NCI-H2171 treated with DMSO at 0.1 percent for 48 hours (cell line): ENCODE data around the gene UBR4.

Experiments used
- DNase-seq: peaks from one replicate; lab custom pipeline; 2025; lab: John Stamatoyannopoulos, UW

Gene UBR4

DNA sequence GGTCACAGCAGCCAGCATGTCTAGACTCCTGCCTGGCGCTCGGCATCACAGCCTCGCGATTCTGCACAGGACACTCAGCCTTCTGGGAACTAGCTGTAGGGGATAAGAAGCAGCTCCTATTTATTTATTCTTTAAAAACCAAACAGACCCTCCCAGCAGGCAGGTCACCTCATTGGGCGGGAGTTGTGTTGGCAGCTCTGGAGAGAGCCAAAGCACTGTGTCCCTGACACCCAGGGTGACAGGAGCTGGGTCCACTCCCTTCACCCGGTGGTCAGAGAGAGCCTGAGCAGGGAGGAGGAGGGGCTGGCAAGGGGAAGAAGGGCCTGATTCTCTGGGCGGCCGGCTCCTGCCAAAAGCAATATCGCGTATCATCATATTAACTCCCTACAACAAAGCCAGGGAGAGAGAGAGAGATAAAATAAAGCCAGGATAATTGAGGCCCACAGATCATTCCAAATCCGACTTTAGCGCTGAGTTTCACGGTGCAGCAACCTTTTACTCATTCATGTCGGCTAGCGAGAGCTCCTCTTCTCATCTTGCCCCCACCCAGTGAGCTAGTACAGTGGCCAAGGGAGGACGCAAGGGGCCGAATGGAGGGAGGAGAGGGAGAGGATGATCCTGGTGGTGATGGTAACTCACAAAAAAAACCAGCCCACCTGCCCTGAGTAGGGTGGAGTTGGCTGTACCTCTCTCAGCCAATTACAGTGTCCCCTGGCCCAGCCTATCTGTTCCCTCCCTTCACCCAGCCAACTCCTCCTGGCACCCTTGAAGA is 173.8 kb downstream of the UBR4 start:
- no peak for DNase-seq

DNA sequence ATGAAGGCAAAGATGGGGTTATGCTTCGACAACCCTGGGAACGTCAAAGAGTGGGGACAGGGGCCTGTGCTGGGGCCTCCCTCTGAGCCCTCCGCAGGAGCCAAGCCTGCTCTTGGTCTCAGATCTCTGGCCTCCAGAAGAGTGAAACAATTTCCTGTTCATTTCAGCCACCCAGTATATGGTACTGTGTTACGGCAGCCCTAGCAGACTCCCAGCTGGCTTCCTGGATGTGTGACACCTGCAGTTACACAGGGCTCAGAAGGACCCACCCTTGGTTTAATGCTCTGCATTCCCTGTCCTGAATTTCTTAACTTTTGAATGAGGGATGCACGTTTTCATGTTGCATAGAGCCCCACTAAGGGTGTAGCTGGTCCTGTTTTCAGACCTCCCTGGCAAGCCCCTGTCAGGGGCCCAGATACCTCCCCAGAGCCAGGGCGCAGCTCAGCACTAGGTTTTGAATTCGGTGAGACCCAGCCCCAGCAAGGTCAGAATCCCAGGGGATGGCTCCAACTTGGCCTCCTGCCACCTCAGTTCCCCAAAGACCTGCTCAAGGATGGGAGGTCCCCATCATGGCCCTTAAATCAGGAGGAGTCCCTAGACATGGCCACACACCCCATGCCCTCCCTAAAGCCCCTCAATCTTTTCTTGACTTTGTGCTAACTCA is 174.6 kb downstream of the UBR4 start:
- no peak for DNase-seq

DNA sequence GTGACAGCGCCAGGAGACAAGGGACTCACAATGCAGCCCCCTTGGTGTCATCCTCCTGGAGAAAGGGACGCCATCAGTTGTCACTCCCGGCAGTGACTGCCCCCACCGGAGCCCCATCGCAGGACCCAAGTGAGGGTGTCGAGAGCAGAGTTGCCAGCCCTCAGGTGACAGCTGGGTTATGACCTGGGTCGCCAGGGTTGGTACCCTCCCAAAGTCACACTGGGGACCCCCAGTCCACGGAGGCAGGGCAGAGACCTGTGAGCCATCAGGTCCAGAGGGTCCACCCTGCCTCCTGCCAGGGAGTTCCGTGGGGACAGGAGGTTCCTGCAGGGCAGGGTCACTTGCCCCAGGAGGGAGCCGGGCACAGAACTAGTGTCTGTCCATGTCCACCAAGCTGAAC is 175.3 kb downstream of the UBR4 start:
- no peak for DNase-seq

DNA sequence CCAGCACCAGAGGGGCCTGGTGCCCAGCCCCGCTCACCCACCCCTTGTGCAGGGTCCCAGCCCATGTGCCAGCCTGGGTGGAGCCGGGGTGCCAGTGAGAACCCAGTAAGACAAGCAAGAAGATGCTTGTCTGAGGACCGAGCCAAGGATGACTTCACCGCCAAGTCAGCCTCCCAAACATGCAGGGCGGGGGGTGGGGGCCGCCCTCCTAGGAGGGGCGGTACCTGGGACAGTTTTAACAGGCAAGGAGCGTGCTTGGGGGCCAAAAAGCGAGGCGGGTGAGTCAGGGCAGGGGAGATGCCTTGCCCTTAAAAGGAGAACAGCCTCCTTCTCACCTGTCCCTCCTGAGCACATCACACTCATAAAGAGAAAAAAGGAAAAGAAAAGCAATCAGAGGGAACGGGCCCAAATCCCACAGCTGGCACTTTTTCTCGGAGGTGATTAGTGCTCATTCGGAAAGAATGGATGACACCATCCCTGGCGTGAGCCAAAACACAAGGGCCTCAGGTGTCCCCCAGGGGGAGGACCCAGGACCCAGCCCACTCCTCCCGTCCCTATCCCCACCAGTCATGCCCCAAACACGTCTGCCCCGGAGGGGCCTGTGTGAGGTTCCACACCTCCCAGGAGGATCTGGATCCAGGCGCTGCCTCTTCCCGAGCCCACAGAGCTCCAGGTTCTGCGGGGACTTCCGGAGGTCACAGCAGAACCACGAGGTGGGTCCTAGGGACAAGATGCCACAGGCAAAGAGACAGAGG is 176.0 kb downstream of the UBR4 start:
- DNase-seq, result no peak

DNA sequence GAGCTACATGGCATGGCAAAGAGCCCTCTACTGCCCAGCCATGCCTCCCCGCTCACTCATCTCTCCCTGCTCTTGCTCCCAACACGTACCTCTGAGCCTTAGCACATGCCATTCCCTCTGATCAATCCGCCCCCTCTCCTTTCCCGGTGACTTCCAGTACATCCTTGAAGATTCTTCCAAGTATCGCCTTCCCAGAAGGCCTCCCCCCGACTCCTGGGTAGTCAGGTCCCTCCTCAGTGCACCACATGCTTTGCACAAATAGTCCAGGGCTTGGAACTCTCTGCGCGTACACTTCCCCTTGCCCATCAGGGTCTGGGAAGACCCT is 176.6 kb downstream of the UBR4 start:
- DNase-seq, result no peak

DNA sequence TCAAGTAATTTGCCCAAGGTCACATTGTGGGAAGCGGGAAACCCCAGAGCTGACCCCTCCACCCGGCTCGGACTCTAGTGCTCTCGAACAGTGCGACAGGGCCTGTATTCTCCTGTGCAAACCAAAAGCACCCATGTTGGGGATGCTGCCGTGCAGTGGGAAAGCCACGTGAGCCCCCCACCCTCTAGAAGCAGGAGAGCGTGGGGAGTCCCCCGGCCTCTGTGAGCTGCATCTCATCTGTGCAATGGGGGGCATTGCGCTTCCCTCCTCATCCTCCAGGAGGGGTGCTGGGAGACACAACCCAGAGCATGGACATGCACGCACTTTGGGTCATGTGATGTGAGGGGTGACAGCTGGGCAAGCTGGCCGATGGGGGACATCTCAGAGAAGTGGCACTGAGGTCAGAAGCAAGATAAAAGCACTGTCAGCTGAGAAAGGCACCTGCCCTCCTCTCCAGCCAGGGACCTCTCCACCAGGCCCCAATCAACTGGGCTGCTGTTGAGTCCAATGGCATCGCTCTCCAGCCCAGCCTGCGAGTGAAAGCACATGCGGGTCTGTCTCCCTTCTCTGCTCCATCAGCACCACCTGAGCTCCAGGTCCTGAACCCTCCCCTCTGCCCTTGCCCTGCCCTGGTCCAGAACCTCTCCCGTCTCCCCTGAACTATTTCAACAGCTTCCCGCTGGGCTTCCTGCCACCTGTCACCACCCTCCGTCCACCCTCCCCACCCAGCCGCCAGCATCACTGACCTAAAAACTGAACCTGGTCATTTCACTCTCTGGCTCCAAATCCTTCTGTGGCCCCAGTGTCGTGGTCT is 177.2 kb downstream of the UBR4 start:
- DNase-seq, result no peak

DNA sequence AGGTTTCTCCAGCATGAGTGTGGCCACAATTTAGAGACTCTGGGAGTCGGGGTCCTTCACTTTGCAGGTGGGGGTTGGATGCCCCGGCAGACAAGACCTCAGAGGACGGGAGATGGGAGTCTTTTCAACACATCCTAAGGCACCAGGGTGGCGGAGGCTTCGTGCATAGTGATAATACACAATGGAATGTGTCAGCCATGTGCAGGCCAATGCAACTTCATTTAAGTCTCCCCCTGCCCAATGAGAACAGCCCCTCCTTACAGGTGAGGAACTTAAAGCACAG is 177.7 kb downstream of the UBR4 start:
- DNase-seq, result no peak

DNA sequence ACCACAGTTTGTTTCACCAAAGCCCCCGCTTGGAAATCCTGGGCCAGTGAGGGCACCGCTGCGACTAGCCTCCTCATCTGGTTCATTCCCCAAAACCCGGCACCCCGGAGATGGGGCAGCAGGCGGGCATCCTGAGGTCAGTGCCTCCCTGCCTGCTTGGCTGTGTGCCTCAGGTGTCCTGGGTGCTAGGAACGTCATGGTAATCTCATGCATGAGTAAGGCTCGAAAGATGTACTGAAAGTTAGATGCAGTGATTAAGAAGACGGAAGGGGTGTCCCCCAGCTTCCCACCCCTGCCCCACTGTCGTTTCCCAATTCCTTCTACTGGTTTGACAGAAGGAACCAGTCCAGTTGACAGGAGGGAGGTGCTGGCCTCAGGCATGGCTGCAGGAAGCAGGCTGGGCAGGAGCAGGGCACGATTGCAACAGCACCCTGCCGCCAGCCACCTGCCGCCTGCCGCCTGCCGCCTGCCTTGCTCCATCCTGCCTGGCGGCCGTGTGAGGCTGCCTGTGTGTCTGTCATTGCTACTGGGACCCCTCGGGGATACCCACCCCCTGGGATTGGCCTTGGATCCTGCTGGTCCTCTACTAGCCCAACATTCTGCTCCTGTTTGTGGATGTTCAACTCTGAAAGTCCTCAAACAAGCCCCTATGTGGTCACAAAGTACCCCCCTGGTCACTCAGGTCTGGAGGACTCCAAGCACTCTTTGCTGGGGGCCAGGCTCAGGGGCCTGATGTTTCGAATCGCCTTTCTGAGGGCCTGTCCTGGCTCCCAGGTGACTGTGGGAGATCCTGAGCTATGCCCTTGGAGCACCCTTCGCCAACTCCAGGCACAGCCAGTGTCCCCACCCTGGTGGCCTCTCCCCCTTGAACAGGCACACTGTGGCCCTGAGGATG is 180.6 kb downstream of the UBR4 start:
- peak; percentile 38 for DNase-seq

DNA sequence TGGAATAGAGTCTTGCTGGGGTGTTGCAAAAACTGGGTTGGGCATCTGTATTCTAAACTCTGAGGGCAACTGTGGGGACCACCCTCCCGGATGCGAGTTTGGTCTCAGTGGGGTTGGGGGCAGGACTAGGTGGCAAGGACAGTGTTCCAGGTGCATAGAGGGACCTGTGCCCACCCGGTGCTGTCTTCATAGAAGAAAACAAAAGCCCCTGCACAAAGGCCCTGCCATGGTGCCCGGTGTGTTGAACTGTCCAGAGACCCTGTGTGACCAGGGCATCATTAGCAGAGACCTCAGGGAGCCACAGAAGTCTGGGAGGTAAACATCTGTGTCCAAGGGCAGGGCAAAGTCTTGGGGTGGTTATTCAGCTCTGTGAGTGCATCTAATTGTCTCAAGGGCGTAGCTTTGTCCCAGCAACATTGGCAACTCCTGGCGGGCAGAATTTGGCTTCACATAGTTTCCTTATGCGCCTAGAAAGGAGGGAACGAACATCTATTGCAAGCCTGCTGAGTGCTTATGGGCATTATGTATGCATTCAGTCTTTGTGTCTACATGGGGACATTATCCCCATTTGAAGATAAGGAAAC is 181.4 kb downstream of the UBR4 start:
- DNase-seq, result no peak

DNA sequence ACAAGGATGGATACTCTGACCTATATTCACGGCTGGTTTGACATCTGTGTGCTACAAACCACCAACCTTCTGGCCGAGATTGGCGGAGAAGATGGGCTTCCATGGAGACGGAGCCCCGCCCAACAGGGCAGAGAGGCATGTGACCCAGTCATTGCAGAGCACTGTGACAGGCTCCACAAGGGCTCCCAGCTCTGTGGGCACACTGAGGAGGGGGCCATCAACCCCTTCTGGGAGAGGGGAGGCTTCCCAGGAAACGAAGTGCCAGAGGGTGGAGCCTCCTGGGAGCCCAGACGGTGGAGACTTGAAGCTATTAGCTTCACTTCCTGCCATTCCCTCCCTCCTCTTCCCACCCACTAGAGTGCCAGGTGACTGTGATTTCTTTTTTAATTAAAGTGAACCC is 182.0 kb downstream of the UBR4 start:
- DNase-seq, result peak; percentile 90
